HG03558 (cell line): ENCODE results near the gene TANC1.

Experiments
- ATAC-seq: cut with Tn5 transposase; IDR thresholded peaks from one replicate; pipeline ENCODE4 v1.9.1; 2021; ENCODE audit warnings: moderate number of reproducible peaks; ENCODE audit not compliant: unreplicated experiment; ENCODE audit errors: extremely low read depth

TANC1 gene

GRCh38 chr2:159176555-159176954 lies 208.1 kb downstream of the TANC1 start:
- no peak for ATAC-seq

- no peak for ATAC-seq
Measured at GRCh38 chr2:159177357-159177756, 208.9 kb downstream of the TANC1 start.

GRCh38 chr2:159177957-159178356 lies 209.5 kb downstream of the TANC1 start:
- ATAC-seq, result no peak

GRCh38 chr2:159179096-159179495 lies 210.7 kb downstream of the TANC1 start:
- no peak for ATAC-seq

- ATAC-seq, result no peak
Measured at GRCh38 chr2:159179696-159180095, 211.3 kb downstream of the TANC1 start.

GRCh38 chr2:159183346-159183745 lies 214.9 kb downstream of the TANC1 start:
- no peak for ATAC-seq

GRCh38 chr2:159185401-159186130 lies 217.1 kb downstream of the TANC1 start:
- ATAC-seq, result peak; percentile 40

- ATAC-seq, result no peak
Measured at GRCh38 chr2:159186462-159186861, 218.0 kb downstream of the TANC1 start.

GRCh38 chr2:159187106-159187505 lies 218.7 kb downstream of the TANC1 start:
- no peak for ATAC-seq

GRCh38 chr2:159188449-159188848 lies 220.0 kb downstream of the TANC1 start:
- ATAC-seq, result no peak

- ATAC-seq, result no peak
Measured at GRCh38 chr2:159192371-159192918, 224.0 kb downstream of the TANC1 start.

- no peak for ATAC-seq
Measured at GRCh38 chr2:159193791-159194190, 225.4 kb downstream of the TANC1 start.

GRCh38 chr2:159194241-159194640 lies 225.8 kb downstream of the TANC1 start:
- ATAC-seq, result no peak

GRCh38 chr2:159195697-159196096 lies 227.3 kb downstream of the TANC1 start:
- ATAC-seq, result no peak

- ATAC-seq, result no peak
Measured at GRCh38 chr2:159196393-159196925, 228.0 kb downstream of the TANC1 start.

GRCh38 chr2:159199236-159199635 lies 230.8 kb downstream of the TANC1 start:
- no peak for ATAC-seq

GRCh38 chr2:159199761-159200465 lies 231.5 kb downstream of the TANC1 start:
- ATAC-seq, result no peak

- no peak for ATAC-seq
Measured at GRCh38 chr2:159200498-159200897, 232.1 kb downstream of the TANC1 start.

- ATAC-seq, result peak; percentile 96
Measured at GRCh38 chr2:159201360-159202063, 233.1 kb downstream of the TANC1 start.

- no peak for ATAC-seq
Measured at GRCh38 chr2:159202568-159203071, 234.2 kb downstream of the TANC1 start.
